HG02571 (cell line): Measurements from ENCODE around the gene RPL27A.

Experiments
- ATAC-seq: cut with Tn5 transposase; IDR thresholded peaks from one replicate; pipeline ENCODE4 v1.9.1; 2021; ENCODE audit warnings: mild to moderate bottlenecking, moderate library complexity; ENCODE audit not compliant: unreplicated experiment

The RPL27A gene

DNA sequence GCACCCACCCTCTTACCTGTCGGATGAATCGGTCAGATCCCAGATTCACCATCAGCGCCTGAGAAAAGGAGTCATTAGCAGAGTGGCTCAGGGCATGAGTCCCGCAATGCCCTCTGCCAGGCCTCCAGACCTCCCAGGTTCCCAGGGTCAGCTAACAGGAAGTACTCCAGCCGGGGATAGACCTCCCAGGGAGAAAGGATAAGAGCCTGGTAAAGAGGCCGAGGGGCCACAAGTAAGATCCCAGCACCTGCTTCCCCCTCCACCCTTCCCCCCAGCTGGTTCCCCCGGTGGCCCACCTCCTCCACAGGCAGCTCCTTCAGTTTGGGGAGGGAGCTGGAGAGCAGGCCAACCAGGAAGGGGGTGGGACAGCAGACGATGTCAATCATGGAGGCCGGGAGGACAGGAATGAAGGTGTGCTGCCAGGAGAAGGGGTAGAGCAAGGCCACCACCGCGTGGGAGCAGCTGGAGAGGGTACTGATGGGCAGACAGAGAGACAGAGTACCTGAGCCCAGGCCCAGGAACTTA, 16.4 kb downstream of the RPL27A start:
- ATAC-seq: no peak

DNA sequence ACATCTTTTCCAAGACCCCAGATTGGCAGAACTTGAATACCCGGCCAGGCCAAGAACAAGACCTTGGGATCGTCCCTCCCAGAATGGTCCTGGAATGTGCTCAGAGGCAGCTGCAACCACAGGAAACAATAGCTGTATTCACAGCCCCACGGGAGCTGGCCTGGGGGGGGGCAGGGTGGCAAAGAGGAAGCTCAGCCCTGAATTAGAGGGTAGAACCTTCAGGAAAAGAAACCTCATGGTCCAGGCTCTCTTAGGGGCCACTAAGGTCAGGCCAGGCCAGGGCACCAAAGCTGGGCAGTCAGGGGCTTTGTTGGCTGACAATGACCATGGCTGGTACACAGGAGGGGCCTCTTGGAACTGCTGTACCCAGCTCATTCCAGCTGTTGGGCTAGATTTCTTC, 17.3 kb downstream of the RPL27A start:
- ATAC-seq: no peak

DNA sequence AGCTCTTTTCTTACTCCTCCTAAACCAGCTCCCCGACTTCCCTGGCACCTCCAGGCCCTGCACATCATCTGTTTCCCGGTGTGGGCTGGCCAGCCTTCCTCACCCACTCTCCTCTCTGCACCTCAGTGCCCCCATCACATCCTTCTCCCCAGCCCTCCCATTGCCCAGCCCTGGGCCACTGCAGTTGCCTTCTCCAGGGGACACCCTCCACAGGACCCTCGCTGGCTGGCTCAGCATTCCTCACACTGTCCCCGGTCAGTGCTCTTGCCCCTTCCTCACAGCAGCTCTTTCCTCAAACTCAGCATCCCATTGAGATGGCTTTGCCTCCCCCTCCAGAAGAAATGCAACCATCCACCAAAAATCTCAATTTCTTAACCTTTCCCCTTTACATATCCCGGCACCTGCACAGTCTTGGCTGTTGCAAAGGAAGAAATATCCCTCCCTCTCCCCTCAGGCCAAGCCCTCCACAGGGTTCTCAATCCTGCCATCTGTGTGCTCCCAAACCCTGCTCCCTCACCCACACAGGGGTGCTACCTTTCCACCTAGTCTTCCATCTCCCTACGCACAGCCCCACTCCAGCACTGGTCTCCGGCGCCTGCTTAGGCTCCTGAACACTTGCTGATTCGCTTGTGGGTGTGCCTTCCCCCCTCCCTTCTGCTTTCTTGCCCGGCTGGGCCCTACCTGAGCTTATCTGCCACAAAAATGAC, 19.5 kb downstream of the RPL27A start:
- no peak for ATAC-seq

DNA sequence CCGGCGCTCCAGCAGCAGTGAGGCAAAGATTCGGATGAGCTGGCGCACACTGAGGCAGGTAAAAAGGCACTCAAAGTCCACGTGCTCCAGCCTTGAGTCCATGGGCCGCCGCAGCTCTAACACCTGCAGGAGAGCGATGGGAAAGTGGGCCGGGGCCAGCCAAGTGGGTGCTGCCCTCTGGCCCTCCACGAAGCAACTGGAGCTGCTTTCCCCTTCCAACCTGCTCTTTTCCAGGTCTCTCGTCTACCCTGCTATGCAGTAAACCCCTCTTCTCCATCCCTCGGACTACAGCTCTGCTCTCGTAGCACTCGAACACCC, 20.0 kb downstream of the RPL27A start:
- ATAC-seq: no peak

DNA sequence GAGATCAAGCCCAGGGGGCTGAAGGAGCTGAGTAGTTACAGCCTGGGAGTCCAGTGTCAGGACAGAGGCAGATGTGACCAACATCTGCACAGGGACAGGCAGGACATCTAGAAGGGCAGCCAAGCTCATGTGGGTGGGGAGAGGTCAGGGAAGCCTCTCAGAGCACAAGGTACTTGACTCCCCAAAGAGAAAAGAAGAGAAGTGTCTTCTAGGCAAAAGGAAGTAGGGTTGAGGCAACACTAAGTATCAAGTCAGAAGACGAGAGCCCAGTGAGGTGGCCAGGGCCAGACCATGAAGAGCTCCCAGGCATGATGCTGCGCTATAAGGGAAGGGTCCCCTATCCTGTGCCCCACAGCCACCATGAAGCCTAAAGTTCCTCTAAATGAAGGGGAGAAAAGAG, 21.5 kb downstream of the RPL27A start:
- ATAC-seq: no peak

DNA sequence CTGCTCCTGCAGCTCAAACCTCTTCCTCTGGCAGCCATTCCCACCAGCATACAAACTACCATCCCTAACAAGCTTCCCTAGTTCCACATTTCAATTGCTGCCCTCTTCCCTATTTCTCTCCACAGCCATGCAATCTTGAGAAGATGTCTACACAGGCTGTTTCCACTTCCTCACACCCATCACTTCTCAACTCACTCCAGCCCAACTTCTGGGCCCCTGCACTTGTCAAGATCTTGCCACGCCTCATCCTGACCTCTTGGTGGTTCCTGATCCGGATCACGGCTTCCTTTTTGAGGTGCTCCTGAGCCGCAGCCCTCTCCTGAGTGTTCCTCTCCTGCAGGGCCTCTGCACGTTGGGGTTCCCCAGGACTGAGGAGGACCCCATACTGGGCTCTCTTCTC, 22.6 kb downstream of the RPL27A start:
- ATAC-seq: no peak

DNA sequence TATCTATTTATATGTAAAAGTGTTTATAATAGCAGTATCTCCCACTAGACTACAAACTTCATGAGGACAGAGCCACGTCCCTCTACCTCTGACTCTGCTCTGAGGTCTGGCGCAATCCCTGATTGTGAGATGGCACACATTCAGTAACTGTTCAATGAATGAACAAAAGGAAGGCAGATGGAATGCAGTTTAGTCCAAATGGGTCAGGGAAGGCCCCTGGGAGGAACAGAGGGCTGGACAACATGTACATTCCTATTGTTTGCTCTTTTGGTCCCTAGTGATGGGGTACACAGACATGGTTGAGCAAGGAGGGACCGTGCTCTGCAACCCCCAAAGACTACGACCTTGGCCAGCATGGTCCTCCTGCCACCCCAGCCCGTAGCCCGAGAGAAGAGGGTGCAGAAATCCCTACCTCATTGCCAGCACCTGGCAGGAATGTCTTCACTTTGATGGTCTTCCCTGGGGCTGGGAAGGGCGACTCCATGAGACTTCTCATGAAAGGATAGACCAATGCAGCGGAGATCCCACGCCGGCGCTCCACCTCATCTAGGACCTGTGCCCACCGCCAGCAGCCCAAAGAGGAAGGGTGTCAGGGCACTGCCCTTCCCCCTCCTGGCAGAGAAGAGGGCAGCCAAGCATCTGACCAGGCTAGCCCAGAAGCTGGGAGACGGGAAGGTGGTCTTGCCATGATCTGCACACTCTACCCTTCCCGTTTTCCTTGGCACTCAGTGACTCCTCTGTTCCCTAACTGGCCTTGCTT, 24.3 kb downstream of the RPL27A start:
- ATAC-seq: no peak

DNA sequence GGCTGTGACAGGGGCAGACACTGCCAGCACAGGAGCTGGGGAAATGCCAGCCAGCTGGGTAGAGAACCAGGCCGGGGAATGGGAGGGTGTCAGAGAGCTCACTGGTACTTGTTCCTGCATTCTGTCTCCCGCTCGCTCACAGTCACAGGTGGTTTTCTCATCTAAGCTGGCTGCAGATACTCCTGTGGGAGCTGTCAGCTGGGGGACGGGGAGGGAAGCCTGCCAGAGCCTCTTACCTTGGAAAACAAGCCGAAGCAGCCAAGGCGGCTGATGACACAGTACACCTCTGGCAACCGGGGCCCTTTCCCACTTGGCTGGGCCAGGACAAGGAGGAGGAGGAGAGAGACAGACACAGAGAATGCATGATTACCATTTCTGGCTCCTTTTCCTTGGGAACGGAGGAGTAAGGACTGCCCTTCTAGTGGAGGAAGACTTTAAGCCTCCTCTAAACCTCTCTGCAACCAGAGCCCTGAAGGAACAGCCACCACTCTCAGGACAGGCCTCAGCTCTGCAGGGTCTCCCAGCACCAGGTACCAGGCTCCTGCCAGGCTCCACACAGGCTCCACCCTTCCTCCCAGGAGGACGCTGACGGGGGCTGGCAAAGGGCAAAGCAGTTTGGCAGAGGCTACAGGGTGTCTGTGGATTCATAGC, 25.1 kb downstream of the RPL27A start:
- no peak for ATAC-seq

GRCh38 chr11:8709002-8709672, 26.5 kb downstream of the RPL27A start:
- ATAC-seq: no peak

- no peak for ATAC-seq
These were observed 27.2 kb downstream of the RPL27A start for GRCh38 chr11:8709777-8710176.

- ATAC-seq: no peak
These were observed 29.4 kb downstream of the RPL27A start for GRCh38 chr11:8711895-8712442.

GRCh38 chr11:8712506-8712905, 29.9 kb downstream of the RPL27A start:
- ATAC-seq: no peak

GRCh38 chr11:8713760-8714454, 31.3 kb downstream of the RPL27A start:
- no peak for ATAC-seq

GRCh38 chr11:8714622-8715225, 32.1 kb downstream of the RPL27A start:
- ATAC-seq: no peak

GRCh38 chr11:8715501-8715900, 32.9 kb downstream of the RPL27A start:
- no peak for ATAC-seq

GRCh38 chr11:8717544-8717875, 34.9 kb downstream of the RPL27A start:
- ATAC-seq: no peak

GRCh38 chr11:8717876-8718753, 35.5 kb downstream of the RPL27A start:
- ATAC-seq: no peak

GRCh38 chr11:8719211-8719649, 36.6 kb downstream of the RPL27A start:
- no peak for ATAC-seq

- ATAC-seq: no peak
These were observed 37.1 kb downstream of the RPL27A start for GRCh38 chr11:8719721-8720120.
